ENCODE data around the gene INO80B.

- TF ChIP-seq EZH2 (IDR thresholded peaks at IDR 0.05; ENCODE audit: low read length, missing control alignments) (no peak), CTCF (conservative IDR thresholded peaks at IDR 0.05 in 1 of 2, IDR thresholded peaks at IDR 0.05 in 1 of 2; ENCODE audit: low read depth in 1 of 2, low read length in 2 of 2) (no peak)
Measured at GRCh38 chr2:74419345-74419744, 35.5 kb upstream of the INO80B start.

All from fibroblast of lung (primary cell).